ENCODE measurements around the gene ASB12.

The ASB12 gene

GRCh38 chrX:64187762-64188150 lies 42.7 kb downstream of the ASB12 start:
- Histone ChIP-seq H3K9ac (ENCODE audit: low read length in 5 of 5) (no peak overlapping the region), H3K4me1 (ENCODE audit: control insufficient read depth in 5 of 5, insufficient read depth in 5 of 5, low read length in 5 of 5) (peaks cover 0 to 10% (median 0%) of the 10 kb centered on the region in 5 donors), H3K9me3 (ENCODE audit: control insufficient read depth in 5 of 5, low read length in 5 of 5) (no peaks in the 10 kb centered on the region), H3K36me3 (ENCODE audit: control insufficient read depth in 5 of 5, insufficient read depth in 5 of 5, low read length in 5 of 5) (peaks cover 0 to 30% (median 15%) of the 10 kb centered on the region in 5 donors), H3K27ac (ENCODE audit: low read depth, low read length) (no peak overlapping the region), H3K27me3 (ENCODE audit: control insufficient read depth in 5 of 5, insufficient read depth in 4 of 5, low read length in 5 of 5) (peaks cover 0 to 4% (median 0%) of the 10 kb centered on the region in 5 donors), H3K4me3 (ENCODE audit: low read depth in 1 of 5, low read length in 5 of 5) (no peak overlapping the region)

GRCh38 chrX:64186974-64187761 lies 43.2 kb downstream of the ASB12 start:
- no peaks in the 10 kb centered on the region for H3K9me3 ChIP-seq (ENCODE audit: control insufficient read depth in 5 of 5, low read length in 5 of 5)
- H3K27ac ChIP-seq (ENCODE audit: low read depth, low read length): no peak overlapping the region
- H3K9ac ChIP-seq (ENCODE audit: low read length in 5 of 5): no peak overlapping the region
- H3K27me3 ChIP-seq (ENCODE audit: control insufficient read depth in 5 of 5, insufficient read depth in 4 of 5, low read length in 5 of 5): peaks cover 0 to 8% (median 0%) of the 10 kb centered on the region in 5 donors
- peaks cover 0 to 10% (median 0%) of the 10 kb centered on the region in 5 donors for H3K4me1 ChIP-seq (ENCODE audit: control insufficient read depth in 5 of 5, insufficient read depth in 5 of 5, low read length in 5 of 5)
- peaks cover 0 to 25% (median 15%) of the 10 kb centered on the region in 5 donors for H3K36me3 ChIP-seq (ENCODE audit: control insufficient read depth in 5 of 5, insufficient read depth in 5 of 5, low read length in 5 of 5)
- no peak overlapping the region for H3K4me3 ChIP-seq (ENCODE audit: low read depth in 1 of 5, low read length in 5 of 5)

- Histone ChIP-seq H3K27ac (ENCODE audit: low read depth, low read length) (no peak overlapping the region), H3K36me3 (ENCODE audit: control insufficient read depth in 5 of 5, insufficient read depth in 5 of 5, low read length in 5 of 5) (peaks cover 0 to 5% (median 0%) of the 10 kb centered on the region in 5 donors), H3K4me1 (ENCODE audit: control insufficient read depth in 5 of 5, insufficient read depth in 5 of 5, low read length in 5 of 5) (peaks cover 0 to 10% (median 0%) of the 10 kb centered on the region in 5 donors), H3K4me3 (ENCODE audit: low read depth in 1 of 5, low read length in 5 of 5) (no peak overlapping the region), H3K9me3 (ENCODE audit: control insufficient read depth in 5 of 5, low read length in 5 of 5) (no peaks in the 10 kb centered on the region), H3K9ac (ENCODE audit: low read length in 5 of 5) (no peak overlapping the region), H3K27me3 (ENCODE audit: control insufficient read depth in 5 of 5, insufficient read depth in 4 of 5, low read length in 5 of 5) (peaks cover 0 to 8% (median 4%) of the 10 kb centered on the region in 5 donors)
Measured at GRCh38 chrX:64184396-64184795, 46.0 kb downstream of the ASB12 start.

- peaks cover 0 to 3% (median 0%) of the 10 kb centered on the region in 5 donors for H3K36me3 ChIP-seq (ENCODE audit: control insufficient read depth in 5 of 5, insufficient read depth in 5 of 5, low read length in 5 of 5)
- peaks cover 0 to 8% (median 4%) of the 10 kb centered on the region in 5 donors for H3K27me3 ChIP-seq (ENCODE audit: control insufficient read depth in 5 of 5, insufficient read depth in 4 of 5, low read length in 5 of 5)
- H3K27ac ChIP-seq (ENCODE audit: low read depth, low read length): no peak overlapping the region
- no peak overlapping the region for H3K9ac ChIP-seq (ENCODE audit: low read length in 5 of 5)
- peaks cover 0 to 5% (median 0%) of the 10 kb centered on the region in 5 donors for H3K4me1 ChIP-seq (ENCODE audit: control insufficient read depth in 5 of 5, insufficient read depth in 5 of 5, low read length in 5 of 5)
- no peak overlapping the region for H3K4me3 ChIP-seq (ENCODE audit: low read depth in 1 of 5, low read length in 5 of 5)
- H3K9me3 ChIP-seq (ENCODE audit: control insufficient read depth in 5 of 5, low read length in 5 of 5): no peaks in the 10 kb centered on the region
Measured at GRCh38 chrX:64182208-64182607, 48.2 kb downstream of the ASB12 start.

GRCh38 chrX:64176876-64177275 lies 53.5 kb downstream of the ASB12 start:
- no peak overlapping the region for H3K9ac ChIP-seq (ENCODE audit: low read length in 5 of 5)
- H3K27me3 ChIP-seq (ENCODE audit: control insufficient read depth in 5 of 5, insufficient read depth in 4 of 5, low read length in 5 of 5): peaks cover 0 to 4% (median 2%) of the 10 kb centered on the region in 5 donors
- no peaks in the 10 kb centered on the region for H3K9me3 ChIP-seq (ENCODE audit: control insufficient read depth in 5 of 5, low read length in 5 of 5)
- no peaks in the 10 kb centered on the region for H3K4me1 ChIP-seq (ENCODE audit: control insufficient read depth in 5 of 5, insufficient read depth in 5 of 5, low read length in 5 of 5)
- no peak overlapping the region for H3K4me3 ChIP-seq (ENCODE audit: low read depth in 1 of 5, low read length in 5 of 5)
- no peak overlapping the region for H3K27ac ChIP-seq (ENCODE audit: low read depth, low read length)
- H3K36me3 ChIP-seq (ENCODE audit: control insufficient read depth in 5 of 5, insufficient read depth in 5 of 5, low read length in 5 of 5): no peaks in the 10 kb centered on the region
